GM12892 (cell line): ENCODE measurements around the gene PDE6B.
A peak's percentile ranks its signal among the peaks of the same experiment; 100 is the strongest.
"Not testable (repeated sequence)": the region's sequence is repeated elsewhere in the genome, so short reads cannot be mapped to it uniquely, and the experiment has no call there.

Experiments used
- DNase-seq: peaks from one replicate; pipeline ENCODE4 v3.0.0; 2011; ENCODE audit not compliant: insufficient read length
- FAIRE-seq: peaks from 2 replicates; lab custom pipeline; 2011; peaks lifted over from hg19 to GRCh38; lab: Jason Lieb, UNC
- POLR2A ChIP-seq: IDR thresholded peaks from 2 replicates; pipeline ENCODE4 v1.6.1; 2011; ENCODE audit warnings: low read depth, low read length, control low read depth
- POLR2AphosphoS5 ChIP-seq: IDR thresholded peaks from 2 replicates; pipeline ENCODE4 v1.6.1; 2011; ENCODE audit warnings: low read depth, low read length, control low read depth
- TAF1 ChIP-seq: IDR thresholded peaks from 2 replicates; pipeline ENCODE4 v1.6.1; 2011; ENCODE audit warnings: low read depth, mild to moderate bottlenecking, control low read depth, low read length, borderline replicate concordance

Gene PDE6B

DNA sequence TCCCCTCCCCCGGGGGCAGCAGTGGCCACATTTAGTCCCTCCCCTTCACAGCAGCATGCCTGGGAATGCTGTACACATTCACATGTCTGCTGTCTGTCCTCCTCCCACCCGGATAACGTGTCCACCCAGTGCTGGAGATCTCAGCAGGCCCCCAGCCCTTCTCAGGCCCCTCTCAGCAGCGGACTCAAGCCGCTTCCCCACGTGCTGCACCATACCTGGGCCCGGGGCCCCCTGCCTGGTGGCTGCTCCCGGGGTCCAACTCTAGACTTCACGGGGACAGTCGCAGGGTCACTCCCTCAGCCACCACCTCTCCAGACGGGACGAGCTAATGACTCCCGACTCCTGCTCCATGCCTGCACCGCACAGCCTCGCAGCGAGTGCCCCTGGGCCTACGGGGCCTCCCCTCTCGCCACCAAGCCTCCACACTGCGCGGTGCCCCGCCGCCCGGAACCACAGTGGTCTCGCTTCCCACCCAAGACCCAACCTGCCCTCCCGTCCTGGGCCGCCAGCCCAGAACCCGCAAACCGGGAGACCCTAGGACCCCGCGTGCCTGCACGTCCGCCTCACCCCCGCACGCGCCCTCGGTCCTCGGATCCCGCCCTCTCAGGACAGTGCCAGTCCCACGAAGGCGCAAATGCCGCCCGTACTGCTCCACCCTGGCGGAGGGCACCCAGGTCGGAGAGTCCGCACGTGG, 79.0 kb downstream of the PDE6B start:
- no peak for FAIRE-seq
- no peak for DNase-seq
- no peak for TF ChIP-seq TAF1
- TF ChIP-seq POLR2A = no peak
- TF ChIP-seq POLR2AphosphoS5 = no peak

DNA sequence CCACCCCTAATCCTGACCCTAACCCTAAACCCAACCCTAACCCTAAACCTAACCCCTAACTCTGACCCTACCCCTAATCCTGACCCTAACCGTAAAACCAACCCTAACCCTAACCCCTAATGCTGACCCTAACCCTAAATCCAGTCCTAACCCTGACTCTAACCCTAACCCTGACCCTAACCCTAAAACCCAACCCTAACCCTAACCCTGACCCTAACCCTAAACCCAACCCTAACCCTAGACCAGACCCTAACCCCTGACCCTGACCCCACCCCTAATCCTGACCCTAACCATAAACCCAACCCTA, 79.6 kb downstream of the PDE6B start:
- TF ChIP-seq POLR2AphosphoS5 (no peak), POLR2A (no peak), TAF1 (no peak)
- no peak for FAIRE-seq

GRCh38 chr4:705278-706082, 80.1 kb downstream of the PDE6B start, which contains the start of gene PCGF3:
PCGF3 (plus strand) TSS chr4:705832; CDS start chr4:733681, 27,849 bp downstream.
- FAIRE-seq (peak; percentile 94), DNase-seq (peak; percentile 100)
- TF ChIP-seq POLR2AphosphoS5 (no peak), POLR2A (no peak; the same call in 1 of the 2 replicates), TAF1 (no peak)

More for the DNA sequence above, 79.6 kb downstream of the PDE6B start:
- no peak for DNase-seq

DNA sequence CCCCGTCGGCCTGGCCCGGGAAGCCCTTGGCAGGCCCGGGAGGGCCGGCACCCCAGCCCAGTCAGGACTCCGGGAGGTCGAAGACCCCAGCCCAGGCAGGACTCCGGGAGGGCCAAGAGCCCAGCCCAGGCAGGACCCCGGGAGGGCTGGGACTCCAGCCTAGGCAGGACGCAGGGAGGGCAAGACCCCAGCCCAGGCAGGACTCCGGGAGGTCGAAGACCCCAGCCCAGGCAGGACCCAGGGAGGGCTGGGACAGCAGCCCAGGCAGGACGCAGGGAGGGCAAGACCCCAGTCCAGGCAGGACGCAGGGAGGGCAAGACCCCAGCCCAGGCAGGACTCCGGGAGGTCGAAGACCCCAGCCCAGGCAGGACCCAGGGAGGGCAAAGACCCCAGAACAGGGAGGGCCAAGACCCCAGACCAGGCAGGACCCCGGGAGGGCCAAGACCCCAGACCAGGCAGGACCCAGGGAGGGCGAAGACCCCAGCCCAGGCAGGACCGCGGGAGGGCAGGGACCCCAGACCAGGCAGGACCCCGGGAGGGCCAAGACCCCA, 80.8 kb downstream of the PDE6B start:
- not testable (repeated sequence) for DNase-seq, FAIRE-seq

DNA sequence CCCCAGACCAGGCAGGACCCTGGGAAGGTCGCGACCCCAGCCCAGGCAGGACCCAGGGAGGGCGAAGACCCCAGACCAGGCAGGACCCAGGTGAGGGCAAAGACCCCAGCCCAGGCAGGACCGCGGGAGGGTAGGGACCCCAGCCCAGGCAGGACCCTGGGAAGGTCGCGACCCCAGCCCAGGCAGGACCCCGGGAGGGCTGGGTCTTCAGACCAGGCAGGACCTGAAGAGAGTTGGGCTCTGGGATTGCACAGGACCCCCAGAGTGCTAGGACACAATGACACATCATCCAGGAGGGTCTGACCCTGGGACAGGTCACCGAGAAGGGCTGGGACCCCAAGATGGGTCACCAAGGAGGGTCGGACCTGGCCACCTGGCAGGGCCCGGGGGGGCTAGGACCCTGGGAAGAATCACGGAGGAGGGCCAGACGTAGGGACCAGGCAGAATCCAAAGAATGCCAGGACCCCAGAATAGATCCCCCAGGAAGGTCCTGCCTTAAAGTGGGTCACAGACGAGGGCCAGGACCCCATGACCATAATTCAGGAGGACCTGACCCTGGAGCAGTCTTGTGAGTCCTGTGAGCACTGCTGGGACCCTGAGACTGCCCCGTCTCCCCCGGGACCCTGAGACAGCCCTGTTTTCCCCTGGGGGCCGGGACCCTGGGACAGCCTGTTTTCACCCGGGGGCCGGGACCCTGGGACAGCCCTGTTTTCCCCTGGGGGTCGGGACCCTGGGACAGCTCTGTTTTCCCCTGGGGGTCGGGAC, 81.6 kb downstream of the PDE6B start:
- no peak for FAIRE-seq
- TF ChIP-seq TAF1 (no peak), POLR2AphosphoS5 (no peak), POLR2A (no peak)
- no peak for DNase-seq

DNA sequence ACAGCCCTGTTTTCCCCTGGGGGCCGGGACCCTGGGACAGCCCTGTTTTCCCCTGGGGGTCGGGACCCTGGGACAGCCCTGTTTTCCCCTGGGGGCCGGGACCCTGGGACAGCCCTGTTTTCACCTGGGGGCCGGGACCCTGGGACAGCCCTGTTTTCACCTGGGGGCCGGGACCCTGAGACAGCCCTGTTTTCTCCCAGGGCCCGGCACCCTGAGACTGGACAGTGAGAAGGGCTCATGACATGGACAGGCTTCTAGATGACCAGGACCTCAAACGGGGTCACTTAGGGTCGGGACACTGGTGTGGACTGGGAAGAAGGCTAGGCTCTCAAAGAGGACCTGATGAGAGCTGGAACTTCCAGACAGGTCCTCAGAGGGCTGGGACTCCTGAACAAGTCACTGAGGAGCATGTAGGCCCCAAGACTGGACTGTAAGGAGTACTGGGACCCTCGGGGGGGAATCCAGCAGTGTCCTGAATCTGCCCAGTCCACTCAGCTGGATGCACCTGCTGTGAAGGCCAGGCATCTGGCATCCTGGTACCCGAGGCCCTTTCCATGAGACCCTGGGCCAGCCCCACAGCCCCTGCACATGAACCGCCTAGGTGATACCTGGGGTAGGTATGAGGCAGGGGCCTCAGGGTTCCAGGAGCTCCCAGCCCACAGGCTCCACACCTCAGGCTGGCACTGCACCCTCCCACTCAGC, 82.7 kb downstream of the PDE6B start:
- DNase-seq = no peak
- TF ChIP-seq POLR2A (no peak), POLR2AphosphoS5 (no peak), TAF1 (no peak)
- no peak for FAIRE-seq

- TF ChIP-seq POLR2A = no peak
- no peak for TF ChIP-seq TAF1
- TF ChIP-seq POLR2AphosphoS5 = no peak
- FAIRE-seq = no peak
- no peak for DNase-seq
Measured at GRCh38 chr4:708631-708933, 83.2 kb downstream of the PDE6B start.

GRCh38 chr4:709348-709747, 84.0 kb downstream of the PDE6B start:
- TF ChIP-seq POLR2AphosphoS5 (no peak), POLR2A (no peak), TAF1 (no peak)
- no peak for FAIRE-seq
- DNase-seq = no peak

DNA sequence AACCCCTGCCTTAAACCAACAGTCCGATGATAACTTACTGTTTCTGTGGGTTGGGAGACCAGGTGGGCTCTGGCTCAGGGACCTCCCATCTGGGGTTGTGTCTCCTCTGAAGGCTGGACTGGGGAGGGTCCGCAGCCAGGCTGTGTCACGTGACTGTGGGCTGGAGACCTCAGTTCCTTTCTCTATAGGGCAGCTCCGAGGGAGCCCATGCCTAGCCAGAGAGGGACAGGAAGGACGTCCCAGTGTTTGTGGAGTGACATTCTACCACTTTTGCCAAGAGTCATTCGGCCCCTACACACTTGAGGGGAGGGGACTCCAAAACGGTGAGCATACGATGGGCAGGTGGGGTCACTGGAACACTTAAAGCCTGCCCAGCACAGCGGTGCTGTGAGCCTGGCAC, 84.7 kb downstream of the PDE6B start:
- TF ChIP-seq POLR2AphosphoS5 = no peak
- TF ChIP-seq POLR2A = no peak
- no peak for TF ChIP-seq TAF1
- DNase-seq (no peak), FAIRE-seq (no peak)

GRCh38 chr4:710916-711315, 85.5 kb downstream of the PDE6B start:
- no peak for DNase-seq
- no peak for FAIRE-seq
- TF ChIP-seq TAF1 (no peak), POLR2A (no peak), POLR2AphosphoS5 (no peak)

GRCh38 chr4:712093-712492, 86.7 kb downstream of the PDE6B start:
- DNase-seq (no peak), FAIRE-seq (no peak)
- TF ChIP-seq POLR2A (no peak), POLR2AphosphoS5 (no peak), TAF1 (no peak)

DNA sequence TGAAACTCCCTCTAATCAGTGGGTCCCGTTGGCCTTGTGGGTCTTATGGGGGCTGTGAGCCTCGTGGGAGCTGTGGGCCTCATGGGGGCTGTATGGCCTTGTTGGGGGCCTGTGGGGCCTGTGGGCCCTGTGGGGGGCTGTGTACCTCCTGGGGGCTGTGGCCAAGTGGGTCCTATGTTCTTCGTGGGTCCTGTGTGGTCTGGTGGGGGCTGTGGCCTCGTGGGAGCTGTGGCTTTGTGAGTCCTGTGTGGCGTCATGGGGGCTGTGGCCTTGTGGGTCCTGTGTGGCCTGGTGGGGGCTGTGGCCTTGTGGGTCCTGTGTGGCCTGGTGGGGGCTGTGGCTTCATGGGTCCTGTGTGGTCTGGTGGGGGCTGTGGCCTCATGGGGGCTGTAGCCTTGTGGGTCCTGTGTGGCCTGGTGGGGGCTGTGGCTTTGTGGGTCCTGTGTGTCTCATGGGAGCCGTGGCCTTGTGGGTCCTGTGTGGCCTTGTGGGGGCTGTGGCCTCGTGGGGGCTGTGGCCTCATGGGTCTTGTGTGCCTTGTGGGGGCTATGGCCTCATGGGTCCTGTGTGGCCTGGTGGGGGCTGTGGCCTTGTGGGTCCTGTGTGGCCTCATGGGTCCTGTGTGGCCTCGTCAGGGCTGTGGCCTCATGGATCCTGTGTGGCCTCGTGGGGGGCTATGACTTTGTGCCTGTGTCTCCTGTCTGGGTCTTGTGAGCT, 87.7 kb downstream of the PDE6B start:
- TF ChIP-seq POLR2A (no peak), POLR2AphosphoS5 (no peak), TAF1 (no peak)
- FAIRE-seq (no peak), DNase-seq (no peak)
